Measurements from ENCODE around the gene PPTC7.
"Not testable (repeated sequence)": the region's sequence is repeated elsewhere in the genome, so short reads cannot be mapped to it uniquely, and the experiment has no call there.

Gene PPTC7

GRCh38 chr12:110564471-110564991 is 18.6 kb downstream of the PPTC7 start:
- no peak for DNase-seq
- H3K27me3 ChIP-seq (replicated peaks): no peaks in the 10 kb centered on the region
- in situ Hi-C loops (cut with HindIII; ENCODE audit: low pct_ligation_motif_present, low sequenced_read_pairs): no loop called here
- H3K27ac ChIP-seq: no peak overlapping the region
- no peak overlapping the region for H3K4me3 ChIP-seq (ENCODE audit: low read depth, low read length)
- TF ChIP-seq CTCF (IDR thresholded peaks at IDR 0.05; ENCODE audit: low read depth, low read length, missing control alignments): no peak
- H3K36me3 ChIP-seq (replicated peaks): no peaks in the 10 kb centered on the region

- DNase-seq: no peak
- Histone ChIP-seq H3K4me3 (ENCODE audit: low read depth, low read length) (no peak overlapping the region), H3K36me3 (replicated peaks) (no peaks in the 10 kb centered on the region), H3K27ac (peak overlapping the region; percentile 37), H3K27me3 (replicated peaks) (no peaks in the 10 kb centered on the region)
- in situ Hi-C loops (cut with HindIII; ENCODE audit: low pct_ligation_motif_present, low sequenced_read_pairs): no loop called here
- no peak for TF ChIP-seq CTCF (IDR thresholded peaks at IDR 0.05; ENCODE audit: low read depth, low read length, missing control alignments)
These were observed 19.2 kb downstream of the PPTC7 start for GRCh38 chr12:110563702-110564470.

GRCh38 chr12:110562386-110562785 is 20.7 kb downstream of the PPTC7 start:
- H3K27ac ChIP-seq; H3K4me3 ChIP-seq (ENCODE audit: low read depth, low read length); H3K27me3 ChIP-seq (replicated peaks); in situ Hi-C loops (cut with HindIII; ENCODE audit: low pct_ligation_motif_present, low sequenced_read_pairs); DNase-seq; H3K36me3 ChIP-seq (replicated peaks): not testable (repeated sequence)

GRCh38 chr12:110561471-110562201 is 21.5 kb downstream of the PPTC7 start:
- DNase-seq: no peak
- H3K27ac ChIP-seq: no peak overlapping the region

GRCh38 chr12:110560946-110561345 is 22.2 kb downstream of the PPTC7 start:
- Histone ChIP-seq H3K4me3 (ENCODE audit: low read depth, low read length) (no peak overlapping the region), H3K36me3 (replicated peaks) (no peaks in the 10 kb centered on the region), H3K27me3 (replicated peaks) (no peaks in the 10 kb centered on the region), H3K27ac (no peak overlapping the region)
- in situ Hi-C loops (cut with HindIII; ENCODE audit: low pct_ligation_motif_present, low sequenced_read_pairs): no loop called here
- no peak for DNase-seq
- TF ChIP-seq CTCF (IDR thresholded peaks at IDR 0.05; ENCODE audit: low read depth, low read length, missing control alignments): no peak

More at GRCh38 chr12:110561471-110562201, 21.5 kb downstream of the PPTC7 start:
- Histone ChIP-seq H3K4me3 (ENCODE audit: low read depth, low read length) (no peak overlapping the region), H3K36me3 (replicated peaks) (no peaks in the 10 kb centered on the region), H3K27me3 (replicated peaks) (no peaks in the 10 kb centered on the region)
- TF ChIP-seq CTCF (IDR thresholded peaks at IDR 0.05; ENCODE audit: low read depth, low read length, missing control alignments): no peak
- in situ Hi-C loops (cut with HindIII; ENCODE audit: low pct_ligation_motif_present, low sequenced_read_pairs): no loop called here

- TF ChIP-seq CTCF (IDR thresholded peaks at IDR 0.05; ENCODE audit: low read depth, low read length, missing control alignments): no peak
- no peaks in the 10 kb centered on the region for H3K36me3 ChIP-seq (replicated peaks)
- in situ Hi-C loops (cut with HindIII; ENCODE audit: low pct_ligation_motif_present, low sequenced_read_pairs): no loop called here
- no peaks in the 10 kb centered on the region for H3K27me3 ChIP-seq (replicated peaks)
- H3K4me3 ChIP-seq (ENCODE audit: low read depth, low read length): no peak overlapping the region
- H3K27ac ChIP-seq: no peak overlapping the region
- DNase-seq: no peak
These were observed 23.1 kb downstream of the PPTC7 start for GRCh38 chr12:110560048-110560447.

GRCh38 chr12:110558945-110559344 is 24.2 kb downstream of the PPTC7 start:
- in situ Hi-C loops (cut with HindIII; ENCODE audit: low pct_ligation_motif_present, low sequenced_read_pairs); H3K36me3 ChIP-seq (replicated peaks); H3K4me3 ChIP-seq (ENCODE audit: low read depth, low read length); H3K27me3 ChIP-seq (replicated peaks); H3K27ac ChIP-seq; DNase-seq: not testable (repeated sequence)

All from brain microvascular endothelial cell (primary cell).